ENCODE results near the gene ERAL1.

DNA sequence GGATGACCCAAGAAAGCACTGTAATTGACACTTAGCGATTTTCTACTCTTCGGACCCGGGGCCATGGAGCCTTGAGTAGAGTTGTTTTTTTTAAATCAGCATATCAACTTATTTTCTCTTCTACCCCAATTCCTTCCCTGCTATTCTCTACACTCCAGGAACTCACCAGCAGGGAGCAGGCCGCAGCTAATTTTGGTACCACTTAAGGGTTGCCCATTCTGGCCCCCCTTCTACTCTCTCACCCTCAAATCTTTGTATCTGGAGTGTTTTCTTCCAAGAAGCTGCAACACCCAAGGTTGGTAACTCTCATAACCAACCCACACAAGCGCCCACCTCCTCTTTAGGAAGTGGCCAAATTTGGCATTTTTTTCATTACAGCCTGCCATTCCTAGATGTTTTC is 5.5 kb upstream of the ERAL1 start:
- no peak for TF ChIP-seq CTCF (IDR thresholded peaks at IDR 0.05)
- no peak for TF ChIP-seq EZH2 (IDR thresholded peaks at IDR 0.05)

Measured in neural progenitor cell (in vitro differentiated cells).